ENCODE measurements around the gene TEX101. TPM values are rescaled to one million over a fixed set of nuclear protein-coding genes. Genes with fewer than 3 reads are reported as not detected.
"Not testable (repeated sequence)": the region's sequence is repeated elsewhere in the genome, so short reads cannot be mapped to it uniquely, and the experiment has no call there.

The TEX101 gene
- polyA plus RNA-seq: not detected

DNA sequence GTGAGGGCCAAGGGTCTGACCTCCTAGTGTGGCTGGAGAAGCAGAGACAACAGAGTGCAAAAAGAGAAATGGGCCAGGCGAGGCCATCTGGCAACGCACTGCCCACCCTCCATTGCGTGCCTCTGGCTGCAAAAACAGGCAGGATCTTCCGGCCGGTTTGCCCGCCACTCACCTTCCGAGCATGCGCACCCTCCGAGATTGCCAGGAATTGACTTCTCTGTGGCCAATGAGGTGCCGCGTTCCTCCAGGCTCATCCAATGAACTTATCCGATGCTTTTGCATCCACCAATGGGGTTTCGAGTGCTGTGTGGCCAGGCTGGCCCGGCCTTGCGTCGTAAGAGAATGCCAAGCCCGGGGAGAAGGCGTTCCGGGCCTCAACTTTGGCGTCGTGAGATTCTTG, at the start of gene TEX101:
TSS of gene TEX101 (plus strand) at position 337 of the 400 bp plus-strand sequence. CDS start 1,030 bp downstream, outside the sequence.
- Mint-ChIP-seq H3K4me1 (peaks cover 2 to 3% (median 3%) of the 10 kb centered on the region in 3 donors), H3K27me3 (peaks cover 3% of the 10 kb centered on the region), H3K4me3 (peak within 1 kb of the TSS in 1 of 4 donors; percentile 55), H3K36me3 (peaks cover 6% of the 10 kb centered on the region), H3K27ac (no peak within 1 kb of the TSS), H3K9me3 (peaks cover 0 to 15% (median 8%) of the 10 kb centered on the region in 3 donors)

- H3K27ac Mint-ChIP-seq, H3K4me1 Mint-ChIP-seq, H3K9me3 Mint-ChIP-seq, H3K36me3 Mint-ChIP-seq, H3K4me3 Mint-ChIP-seq, H3K27me3 Mint-ChIP-seq: not testable (repeated sequence)
Observed at GRCh38 chr19:43365677-43366076, 49.0 kb upstream of the TEX101 start.

DNA sequence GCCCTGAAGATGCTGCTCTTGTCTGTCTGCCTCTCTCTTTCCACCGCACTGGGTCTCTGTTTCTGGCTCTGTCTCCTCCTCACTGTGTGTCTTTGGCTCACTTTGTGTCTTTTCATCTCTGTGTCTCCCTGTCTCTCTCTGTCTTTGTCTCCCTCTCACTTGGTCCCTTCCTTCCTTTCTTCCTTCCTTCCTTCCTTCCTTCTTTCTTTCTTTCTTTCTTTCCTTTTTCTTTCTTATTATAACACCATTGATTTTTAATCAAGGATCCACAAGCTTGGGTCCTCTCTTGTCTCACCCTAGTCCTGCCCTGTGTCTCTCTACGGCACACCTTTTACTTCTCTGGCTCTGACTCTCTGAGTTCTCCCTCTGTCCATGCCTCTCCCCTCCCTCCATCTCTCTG, 46.9 kb upstream of the TEX101 start:
- no peaks in the 10 kb centered on the region for H3K36me3 Mint-ChIP-seq
- peaks cover 1% of the 10 kb centered on the region for H3K27me3 Mint-ChIP-seq
- H3K4me1 Mint-ChIP-seq: no peaks in the 10 kb centered on the region
- no peak overlapping the region for H3K4me3 Mint-ChIP-seq
- peaks cover 0 to 10% (median 0%) of the 10 kb centered on the region in 3 donors for H3K9me3 Mint-ChIP-seq
- no peak overlapping the region for H3K27ac Mint-ChIP-seq

GRCh38 chr19:43368897-43369296, 45.8 kb upstream of the TEX101 start:
- H3K27me3 Mint-ChIP-seq, H3K4me1 Mint-ChIP-seq, H3K27ac Mint-ChIP-seq, H3K36me3 Mint-ChIP-seq, H3K9me3 Mint-ChIP-seq, H3K4me3 Mint-ChIP-seq: not testable (repeated sequence)

GRCh38 chr19:43371909-43372308, 42.8 kb upstream of the TEX101 start:
- H3K36me3 Mint-ChIP-seq: no peaks in the 10 kb centered on the region
- H3K27ac Mint-ChIP-seq: no peak overlapping the region
- H3K4me1 Mint-ChIP-seq: no peaks in the 10 kb centered on the region
- H3K4me3 Mint-ChIP-seq: no peak overlapping the region
- peaks cover 0 to 7% (median 0%) of the 10 kb centered on the region in 3 donors for H3K9me3 Mint-ChIP-seq
- peaks cover 1% of the 10 kb centered on the region for H3K27me3 Mint-ChIP-seq

GRCh38 chr19:43372462-43372861, 42.2 kb upstream of the TEX101 start:
- H3K9me3 Mint-ChIP-seq: peaks cover 0 to 7% (median 0%) of the 10 kb centered on the region in 3 donors
- H3K27ac Mint-ChIP-seq: no peak overlapping the region
- no peaks in the 10 kb centered on the region for H3K4me1 Mint-ChIP-seq

DNA sequence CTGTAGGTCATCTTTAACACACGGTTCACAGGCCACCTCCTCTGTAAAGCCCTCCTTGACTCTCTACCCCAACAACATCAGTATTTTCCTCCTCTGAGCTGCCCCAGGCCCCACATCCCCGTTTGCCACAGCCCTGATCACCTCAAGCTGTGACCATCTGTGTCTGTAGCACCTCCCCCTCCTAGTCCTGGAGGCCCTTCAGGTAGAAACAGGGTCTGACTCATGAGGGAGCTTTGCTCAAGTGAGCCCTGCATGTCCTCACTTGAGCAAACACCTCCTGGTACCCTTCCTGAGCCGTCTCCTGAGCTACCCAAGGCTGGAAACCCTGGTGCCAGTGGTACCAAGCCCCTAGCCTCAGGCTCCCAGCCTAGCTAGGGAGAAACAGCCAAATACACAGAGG, 37.1 kb upstream of the TEX101 start:
- H3K9me3 Mint-ChIP-seq, H3K4me3 Mint-ChIP-seq, H3K36me3 Mint-ChIP-seq, H3K27ac Mint-ChIP-seq, H3K27me3 Mint-ChIP-seq, H3K4me1 Mint-ChIP-seq: not testable (repeated sequence)

More at GRCh38 chr19:43372462-43372861, 42.2 kb upstream of the TEX101 start:
- Mint-ChIP-seq H3K4me3 (no peak overlapping the region), H3K36me3 (no peaks in the 10 kb centered on the region), H3K27me3 (peaks cover 1% of the 10 kb centered on the region)

- H3K27me3 Mint-ChIP-seq: peaks cover 2% of the 10 kb centered on the region
- H3K9me3 Mint-ChIP-seq: no peaks in the 10 kb centered on the region
- H3K27ac Mint-ChIP-seq: no peak overlapping the region
- peaks cover 0 to 1% (median under 1%) of the 10 kb centered on the region in 3 donors for H3K4me1 Mint-ChIP-seq
- H3K36me3 Mint-ChIP-seq: no peaks in the 10 kb centered on the region
- H3K4me3 Mint-ChIP-seq: no peak overlapping the region
Observed at GRCh38 chr19:43380008-43380407, 34.7 kb upstream of the TEX101 start.

GRCh38 chr19:43380771-43381386, 33.8 kb upstream of the TEX101 start:
- H3K4me3 Mint-ChIP-seq: peak overlapping the region in 1 of 4 donors; percentile 18

GRCh38 chr19:43382586-43383216, 32.0 kb upstream of the TEX101 start:
- H3K36me3 Mint-ChIP-seq, H3K27ac Mint-ChIP-seq, H3K9me3 Mint-ChIP-seq, H3K4me3 Mint-ChIP-seq, H3K4me1 Mint-ChIP-seq, H3K27me3 Mint-ChIP-seq: not testable (repeated sequence)

More at GRCh38 chr19:43380771-43381386, 33.8 kb upstream of the TEX101 start:
- Mint-ChIP-seq H3K4me1 (peaks cover 0 to 4% (median 4%) of the 10 kb centered on the region in 3 donors), H3K36me3 (peaks cover under 1% of the 10 kb centered on the region), H3K27me3 (peaks cover 2% of the 10 kb centered on the region), H3K27ac (peak overlapping the region in 1 of 3 donors; percentile 2), H3K9me3 (peaks cover 0 to 3% (median under 1%) of the 10 kb centered on the region in 3 donors)

DNA sequence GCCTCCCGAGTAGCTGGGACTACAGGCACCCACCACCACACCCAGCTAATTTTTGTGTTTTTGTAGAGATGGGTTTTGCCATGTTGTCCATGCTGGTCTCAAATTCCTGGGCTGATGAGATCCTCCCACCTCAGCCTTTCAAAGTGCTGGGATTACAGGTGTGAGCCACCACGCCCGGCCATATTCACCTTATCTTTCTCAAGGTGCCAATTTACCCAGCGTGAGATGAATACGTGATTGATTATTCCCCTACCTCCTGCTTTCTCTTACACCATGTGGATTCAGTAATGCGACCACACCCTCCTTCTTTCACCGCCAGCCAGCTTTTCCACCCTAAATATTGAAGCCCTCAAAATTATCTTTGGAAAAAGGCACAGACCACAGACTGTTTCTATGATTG, 31.4 kb upstream of the TEX101 start:
- not testable (repeated sequence) for H3K4me1 Mint-ChIP-seq, H3K27ac Mint-ChIP-seq, H3K36me3 Mint-ChIP-seq, H3K27me3 Mint-ChIP-seq, H3K9me3 Mint-ChIP-seq, H3K4me3 Mint-ChIP-seq

DNA sequence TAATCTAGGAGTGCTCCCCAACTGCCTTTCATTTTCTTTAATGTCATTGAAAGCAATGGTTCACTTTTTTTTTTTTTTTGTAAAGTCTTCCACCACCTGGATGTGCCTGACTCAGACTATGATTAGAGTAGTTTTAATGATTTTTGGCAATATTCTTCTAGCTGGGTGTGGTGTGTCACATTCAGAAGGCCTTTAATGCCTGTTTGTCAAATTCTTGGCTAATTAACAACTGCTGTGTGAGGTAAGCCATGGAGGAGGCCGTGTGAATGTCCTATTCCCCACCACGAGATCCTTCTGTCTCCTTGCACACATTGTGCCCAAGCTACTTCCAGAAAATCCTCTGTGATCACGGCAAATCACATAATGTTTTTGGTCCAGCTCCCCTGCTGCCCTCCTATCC, 30.9 kb upstream of the TEX101 start:
- H3K9me3 Mint-ChIP-seq, H3K4me3 Mint-ChIP-seq, H3K27me3 Mint-ChIP-seq, H3K4me1 Mint-ChIP-seq, H3K27ac Mint-ChIP-seq, H3K36me3 Mint-ChIP-seq: not testable (repeated sequence)

DNA sequence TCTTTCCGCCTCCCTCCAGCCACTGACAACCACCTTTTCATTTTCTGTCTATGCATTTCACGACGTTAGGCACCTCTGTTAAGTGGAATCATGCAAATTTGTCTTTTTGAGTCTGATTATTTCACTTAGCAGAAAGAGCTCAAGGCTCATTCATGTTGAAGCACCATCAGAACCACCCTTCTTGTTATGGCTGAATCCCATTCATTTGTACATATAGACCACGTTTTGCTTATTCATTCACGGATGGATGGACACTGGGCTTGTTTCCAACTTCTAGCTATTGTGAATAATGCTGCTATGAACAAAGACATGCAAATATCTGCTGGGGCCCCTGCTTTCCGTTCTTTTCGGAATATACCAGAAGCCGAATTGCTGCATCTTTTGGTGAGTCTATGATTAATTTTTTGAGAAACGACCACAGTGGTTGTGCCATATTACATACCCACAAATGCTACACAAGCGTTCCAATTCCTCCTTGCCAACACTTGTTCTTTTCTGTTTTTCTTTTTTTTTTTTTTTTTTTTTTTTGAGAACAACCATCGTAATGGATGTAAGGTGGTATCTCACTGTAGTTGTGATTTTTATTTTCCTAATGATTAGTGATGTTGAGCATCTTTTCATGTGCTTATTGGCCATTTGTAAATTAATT, 23.7 kb upstream of the TEX101 start:
- H3K4me3 Mint-ChIP-seq, H3K4me1 Mint-ChIP-seq, H3K27me3 Mint-ChIP-seq, H3K36me3 Mint-ChIP-seq, H3K9me3 Mint-ChIP-seq: not testable (repeated sequence)
- peak overlapping the region in 1 of 3 donors; percentile 3 for H3K27ac Mint-ChIP-seq

DNA sequence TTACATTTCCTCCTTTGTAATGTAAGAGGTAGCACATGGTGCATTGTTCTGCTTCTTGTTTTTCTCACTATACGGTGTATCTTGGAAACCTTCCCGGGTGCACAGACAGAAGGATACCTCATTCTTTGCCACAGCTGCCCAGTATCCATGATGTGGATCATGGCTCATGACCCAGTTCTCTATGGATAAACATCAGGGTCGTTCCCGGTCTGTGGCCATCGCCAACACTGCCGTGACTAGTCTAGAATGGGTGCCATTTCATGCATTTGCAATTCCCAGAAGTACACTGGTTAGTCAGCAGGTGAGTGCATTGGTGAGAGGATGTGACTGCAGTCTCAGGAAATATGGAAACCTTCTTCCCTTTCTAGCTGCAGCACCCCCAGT, 23.1 kb upstream of the TEX101 start:
- not testable (repeated sequence) for H3K36me3 Mint-ChIP-seq

DNA sequence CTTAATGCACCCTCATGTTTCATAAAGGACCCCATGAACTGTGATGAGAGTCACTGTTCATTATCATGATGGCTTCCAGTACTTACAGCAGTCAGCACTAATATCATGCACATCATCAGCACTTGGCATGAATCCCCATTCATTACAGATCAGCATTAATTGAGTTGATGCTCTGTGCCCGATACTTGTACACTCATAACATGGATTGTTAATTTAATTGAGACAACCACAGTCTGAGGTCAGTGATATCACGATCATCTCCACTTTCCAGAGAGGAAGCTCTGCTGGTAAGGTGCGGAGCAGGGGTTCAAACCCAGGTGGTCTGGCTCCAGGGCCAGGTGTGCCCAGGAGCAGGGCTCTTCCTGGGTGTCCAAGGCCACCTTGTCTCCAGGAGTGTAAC, 21.2 kb upstream of the TEX101 start:
- H3K27ac Mint-ChIP-seq, H3K4me3 Mint-ChIP-seq, H3K27me3 Mint-ChIP-seq, H3K36me3 Mint-ChIP-seq, H3K4me1 Mint-ChIP-seq, H3K9me3 Mint-ChIP-seq: not testable (repeated sequence)

More for the DNA sequence above, 23.1 kb upstream of the TEX101 start:
- not testable (repeated sequence) for H3K4me3 Mint-ChIP-seq, H3K9me3 Mint-ChIP-seq, H3K27me3 Mint-ChIP-seq, H3K4me1 Mint-ChIP-seq, H3K27ac Mint-ChIP-seq

GRCh38 chr19:43395561-43395960, 19.1 kb upstream of the TEX101 start:
- no peak overlapping the region for H3K4me3 Mint-ChIP-seq
- H3K9me3 Mint-ChIP-seq: peaks cover 0 to 3% (median 2%) of the 10 kb centered on the region in 3 donors
- H3K36me3 Mint-ChIP-seq: no peaks in the 10 kb centered on the region
- no peaks in the 10 kb centered on the region for H3K4me1 Mint-ChIP-seq
- peaks cover 15% of the 10 kb centered on the region for H3K27me3 Mint-ChIP-seq
- H3K27ac Mint-ChIP-seq: no peak overlapping the region

Data from IgD-negative memory B cell (primary cell).